ENCODE results near the gene CFHR1.
"Not testable (repeated sequence)": the region's sequence is repeated elsewhere in the genome, so short reads cannot be mapped to it uniquely, and the experiment has no call there.

DNA sequence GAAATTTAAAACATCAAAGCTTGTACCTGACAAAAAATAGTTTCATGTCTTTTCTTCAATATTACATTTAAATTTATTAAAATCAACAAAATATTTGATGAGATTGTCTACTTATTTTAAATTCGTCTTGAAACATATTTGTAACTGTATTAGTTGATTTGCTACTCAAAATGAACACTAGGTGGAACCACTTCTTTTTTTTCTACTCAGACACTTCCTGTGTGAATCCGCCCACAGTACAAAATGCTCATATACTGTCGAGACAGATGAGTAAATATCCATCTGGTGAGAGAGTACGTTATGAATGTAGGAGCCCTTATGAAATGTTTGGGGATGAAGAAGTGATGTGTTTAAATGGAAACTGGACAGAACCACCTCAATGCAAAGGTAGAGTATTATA is 8.3 kb downstream of the CFHR1 start:
- TF ChIP-seq, protein P1, sequence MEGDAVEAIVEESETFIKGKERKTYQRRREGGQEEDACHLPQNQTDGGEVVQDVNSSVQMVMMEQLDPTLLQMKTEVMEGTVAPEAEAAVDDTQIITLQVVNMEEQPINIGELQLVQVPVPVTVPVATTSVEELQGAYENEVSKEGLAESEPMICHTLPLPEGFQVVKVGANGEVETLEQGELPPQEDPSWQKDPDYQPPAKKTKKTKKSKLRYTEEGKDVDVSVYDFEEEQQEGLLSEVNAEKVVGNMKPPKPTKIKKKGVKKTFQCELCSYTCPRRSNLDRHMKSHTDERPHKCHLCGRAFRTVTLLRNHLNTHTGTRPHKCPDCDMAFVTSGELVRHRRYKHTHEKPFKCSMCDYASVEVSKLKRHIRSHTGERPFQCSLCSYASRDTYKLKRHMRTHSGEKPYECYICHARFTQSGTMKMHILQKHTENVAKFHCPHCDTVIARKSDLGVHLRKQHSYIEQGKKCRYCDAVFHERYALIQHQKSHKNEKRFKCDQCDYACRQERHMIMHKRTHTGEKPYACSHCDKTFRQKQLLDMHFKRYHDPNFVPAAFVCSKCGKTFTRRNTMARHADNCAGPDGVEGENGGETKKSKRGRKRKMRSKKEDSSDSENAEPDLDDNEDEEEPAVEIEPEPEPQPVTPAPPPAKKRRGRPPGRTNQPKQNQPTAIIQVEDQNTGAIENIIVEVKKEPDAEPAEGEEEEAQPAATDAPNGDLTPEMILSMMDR (conservative IDR thresholded peaks at IDR 0.05; ENCODE audit: low read depth, low read length): peak; percentile 48
- not testable (repeated sequence) for TF ChIP-seq EZH2 (IDR thresholded peaks at IDR 0.05; ENCODE audit: low read length, unreplicated experiment); EZH2phosphoT487 (IDR thresholded peaks at IDR 0.05; ENCODE audit: borderline replicate concordance, low read length)

All from PC-3 (cell line).